ENCODE data around the gene PINLYP.

PINLYP gene

DNA sequence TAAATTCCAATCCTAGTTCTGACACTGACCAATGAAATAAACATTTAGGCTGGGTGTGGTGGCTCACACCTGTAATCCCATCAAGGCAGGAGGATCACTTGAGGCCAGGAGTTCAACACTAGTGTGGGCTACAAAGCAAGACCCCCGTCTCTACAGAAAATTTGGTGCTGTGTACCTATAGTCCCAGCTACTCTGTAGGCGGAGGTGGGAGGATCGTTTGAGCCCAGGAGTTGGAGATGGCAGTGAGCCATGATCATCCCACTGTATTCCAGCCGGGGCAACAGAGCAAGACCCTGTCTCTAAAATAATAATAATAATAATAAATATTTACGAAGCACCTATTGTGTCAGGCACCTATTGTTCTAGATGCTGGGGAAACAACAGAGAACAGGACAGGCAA lies 13.7 kb downstream of the PINLYP start:
- H3K27ac ChIP-seq, result no peak overlapping the region
- POLR2A ChIA-PET (ENCODE audit: low non-redundant PET), result no interaction called here
- no peak for DNase-seq (ENCODE audit: low spot score)
- CTCF ChIA-PET, result interaction anchor here (0.9 kb wide), 1 partner anchor 11 kb away, joined by 3 read pairs; no protein-coding TSS in a partner anchor
- TF ChIP-seq CTCF (conservative IDR thresholded peaks at IDR 0.05; ENCODE audit: low read depth), result no peak

DNA sequence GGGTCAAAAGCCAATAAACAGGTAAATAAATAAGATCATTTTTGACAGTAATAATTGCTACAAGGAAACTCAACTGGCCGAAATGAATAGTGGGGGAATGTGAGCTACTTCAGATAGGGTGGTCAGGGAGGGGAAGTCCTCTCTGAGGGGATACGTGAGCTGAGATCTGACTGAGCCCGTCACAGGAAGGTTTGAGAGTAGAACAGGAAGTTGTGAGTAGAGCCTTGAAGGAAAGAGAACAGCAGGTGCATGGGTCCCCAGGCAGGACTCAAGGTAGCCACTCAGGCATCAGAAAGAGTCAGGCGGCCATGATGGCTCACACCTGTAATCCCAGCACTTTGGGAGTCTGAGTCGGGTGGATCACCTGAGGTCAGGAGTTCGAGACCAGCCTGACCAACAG lies 14.1 kb downstream of the PINLYP start:
- no peak overlapping the region for H3K27ac ChIP-seq
- POLR2A ChIA-PET (ENCODE audit: low non-redundant PET), result no interaction called here
- CTCF ChIA-PET, result interaction anchor here (0.7 kb wide), 1 partner anchor 1640 kb away, joined by 3 read pairs; no protein-coding TSS in a partner anchor
- no peak for DNase-seq (ENCODE audit: low spot score)
- no peak for TF ChIP-seq CTCF (conservative IDR thresholded peaks at IDR 0.05; ENCODE audit: low read depth)

- no peak overlapping the region for H3K27ac ChIP-seq
- TF ChIP-seq CTCF (conservative IDR thresholded peaks at IDR 0.05; ENCODE audit: low read depth), result no peak
- ChIA-PET POLR2A (ENCODE audit: low non-redundant PET) (no interaction called here), CTCF (no interaction called here)
- no peak for DNase-seq (ENCODE audit: low spot score)
These were observed 16.5 kb downstream of the PINLYP start for GRCh38 chr19:43591904-43592772.

DNA sequence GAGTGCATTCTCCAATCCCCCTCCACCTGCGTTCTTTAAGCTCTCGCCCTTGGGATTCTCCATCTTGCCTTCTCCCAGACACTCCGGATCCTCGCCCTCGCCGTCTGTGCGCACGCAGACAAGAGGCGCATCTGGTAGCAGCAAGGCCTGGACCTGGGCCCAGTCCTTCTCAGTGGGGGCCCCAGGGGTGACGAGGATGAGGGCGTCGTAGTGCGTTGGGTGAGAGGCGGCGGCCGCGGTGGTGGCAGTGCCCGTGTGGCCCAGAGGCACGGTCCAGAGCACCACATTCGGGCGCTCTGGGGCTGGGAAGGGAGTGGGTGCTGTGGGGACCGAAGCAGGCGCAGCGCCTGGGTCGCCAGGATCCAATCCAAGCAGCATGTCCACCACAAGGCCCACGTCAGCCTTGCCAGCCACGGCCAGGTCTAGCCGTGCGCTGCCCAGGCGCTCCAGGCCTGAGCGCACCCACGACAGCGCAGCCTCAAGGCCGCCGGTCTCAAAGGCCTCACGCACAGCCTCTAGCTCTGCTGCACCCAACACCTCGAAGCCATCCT lies 17.3 kb downstream of the PINLYP start:
- ChIA-PET CTCF (no interaction called here), POLR2A (ENCODE audit: low non-redundant PET) (no interaction called here)
- TF ChIP-seq CTCF (conservative IDR thresholded peaks at IDR 0.05; ENCODE audit: low read depth), result no peak
- H3K27ac ChIP-seq, result no peak overlapping the region
- no peak for DNase-seq (ENCODE audit: low spot score)

DNA sequence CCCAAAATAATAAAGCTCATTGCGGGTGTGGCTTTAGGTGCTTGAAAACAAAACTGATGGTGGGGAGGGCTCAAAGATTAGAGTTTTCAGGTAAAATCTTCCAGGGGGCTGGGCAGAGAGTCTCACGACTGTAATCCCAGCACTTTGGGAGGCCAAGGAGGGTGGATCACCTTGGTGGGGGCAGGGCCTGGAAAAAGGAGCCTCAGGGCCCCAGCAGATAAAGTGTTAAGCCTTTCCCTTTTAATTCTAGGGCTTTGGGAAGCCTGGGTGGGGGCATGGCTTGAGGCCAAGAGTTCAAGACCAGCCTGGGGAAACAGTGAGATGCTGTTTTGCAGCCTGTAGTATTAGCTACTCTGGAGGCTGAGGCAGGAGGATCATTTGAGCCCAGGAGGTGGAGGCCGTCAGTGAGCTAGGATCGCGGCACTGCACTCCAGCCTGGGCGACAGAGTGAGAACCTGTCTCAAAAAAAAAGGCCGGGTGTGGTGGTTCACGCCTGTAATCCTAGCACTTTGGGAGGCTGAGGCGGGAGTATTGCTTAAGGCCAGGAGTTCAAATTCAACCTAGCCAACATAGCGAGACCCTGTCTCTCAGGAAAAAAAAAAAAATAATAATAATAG lies 18.6 kb downstream of the PINLYP start:
- DNase-seq (ENCODE audit: low spot score), result no peak
- TF ChIP-seq CTCF (conservative IDR thresholded peaks at IDR 0.05; ENCODE audit: low read depth), result no peak
- peak overlapping the region; percentile 92 for H3K27ac ChIP-seq
- POLR2A ChIA-PET (ENCODE audit: low non-redundant PET), result interaction anchor here (0.6 to 1.0 kb wide), 3 partner anchors 25 to 61 kb away, joined by 3 to 6 read pairs (median 4); partner anchors contain the start of gene ZNF575
- CTCF ChIA-PET, result interaction anchor here (0.6 to 1.4 kb wide), 17 partner anchors 13 to 215 kb away, joined by 3 to 10 read pairs (median 4); no protein-coding TSS in a partner anchor

Data from RWPE1 (cell line).